ENCODE measurements around the gene DGCR8.

DNA sequence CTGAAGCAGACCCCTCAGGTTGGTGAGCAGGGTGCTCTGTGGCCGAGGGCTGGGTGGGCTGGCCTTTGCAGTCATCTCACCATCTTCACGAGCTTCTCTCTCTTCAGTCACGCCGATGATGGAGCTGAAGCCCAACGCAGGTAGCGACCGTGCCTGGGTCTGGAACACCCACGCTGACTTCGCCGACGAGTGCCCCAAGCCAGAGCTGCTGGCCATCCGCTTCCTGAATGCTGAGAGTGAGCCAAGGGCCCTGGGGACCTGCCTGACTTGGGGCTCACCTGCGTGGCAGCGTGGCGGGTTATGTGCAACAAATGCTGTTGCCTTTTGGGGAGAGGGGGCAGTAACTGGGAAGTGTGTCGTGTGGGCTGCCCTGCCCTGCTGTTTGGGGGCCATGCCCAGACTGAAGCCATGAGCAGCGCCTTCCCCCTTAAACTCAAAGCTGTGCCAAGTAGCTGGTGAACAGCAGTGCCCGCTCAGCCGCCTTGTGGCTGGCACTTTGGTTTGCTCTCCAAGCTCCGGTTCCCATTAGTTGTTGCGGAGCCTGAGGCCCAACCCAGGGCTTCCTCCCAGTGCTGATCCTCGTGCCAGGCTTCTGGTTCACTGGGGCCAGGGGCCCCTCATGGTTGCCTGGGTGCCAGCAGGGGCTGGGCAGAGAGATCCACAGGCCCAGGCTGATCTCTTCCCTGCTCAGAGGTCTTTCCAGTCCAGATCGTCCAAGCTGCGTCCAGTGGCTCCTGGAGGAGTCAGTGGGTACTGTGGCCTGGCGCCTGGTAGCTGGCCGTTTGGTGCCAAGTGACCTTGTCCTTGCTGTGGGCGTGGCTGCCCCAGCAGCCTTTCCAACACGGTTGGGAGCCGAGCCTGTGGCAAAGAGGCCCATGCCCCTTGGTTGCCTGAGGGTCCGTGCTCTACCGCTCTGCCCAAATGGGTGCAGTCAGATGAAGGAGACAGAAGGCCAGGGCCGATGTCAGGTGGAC is 45.4 kb downstream of the DGCR8 start:
- TF ChIP-seq, protein P1, sequence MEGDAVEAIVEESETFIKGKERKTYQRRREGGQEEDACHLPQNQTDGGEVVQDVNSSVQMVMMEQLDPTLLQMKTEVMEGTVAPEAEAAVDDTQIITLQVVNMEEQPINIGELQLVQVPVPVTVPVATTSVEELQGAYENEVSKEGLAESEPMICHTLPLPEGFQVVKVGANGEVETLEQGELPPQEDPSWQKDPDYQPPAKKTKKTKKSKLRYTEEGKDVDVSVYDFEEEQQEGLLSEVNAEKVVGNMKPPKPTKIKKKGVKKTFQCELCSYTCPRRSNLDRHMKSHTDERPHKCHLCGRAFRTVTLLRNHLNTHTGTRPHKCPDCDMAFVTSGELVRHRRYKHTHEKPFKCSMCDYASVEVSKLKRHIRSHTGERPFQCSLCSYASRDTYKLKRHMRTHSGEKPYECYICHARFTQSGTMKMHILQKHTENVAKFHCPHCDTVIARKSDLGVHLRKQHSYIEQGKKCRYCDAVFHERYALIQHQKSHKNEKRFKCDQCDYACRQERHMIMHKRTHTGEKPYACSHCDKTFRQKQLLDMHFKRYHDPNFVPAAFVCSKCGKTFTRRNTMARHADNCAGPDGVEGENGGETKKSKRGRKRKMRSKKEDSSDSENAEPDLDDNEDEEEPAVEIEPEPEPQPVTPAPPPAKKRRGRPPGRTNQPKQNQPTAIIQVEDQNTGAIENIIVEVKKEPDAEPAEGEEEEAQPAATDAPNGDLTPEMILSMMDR (IDR thresholded peaks at IDR 0.05; ENCODE audit: low read depth, low read length, poor library complexity, severe bottlenecking) = no peak
- no peak for TF ChIP-seq EZH2phosphoT487 (IDR thresholded peaks at IDR 0.05; ENCODE audit: borderline replicate concordance, low read length)

Measured in DOHH2 (cell line).